WTC11 (cell line): Measurements from ENCODE around the gene C2orf76. TPM values are rescaled to one million over a fixed set of nuclear protein-coding genes. Genes with fewer than 3 reads are reported as not detected.

ENCODE experiments used
- ATAC-seq: fragments of 200-7000 bp; cut with Tn5 transposase; 2 replicates; pipeline ENCODE4 v1.10.0; 2021; ENCODE audit warnings: mild to moderate bottlenecking, moderate library complexity
- CTCF ChIA-PET: fragments of 300-600 bp; sonication (Branson Sonifier 250); formaldehyde crosslinking; loops from one replicate; lab custom pipeline; 2021; ENCODE audit warnings: antibody characterized with exemption; lab: Charles Lee
- POLR2A ChIA-PET: fragments of 350-600 bp; sonication (Branson Sonifier 250); formaldehyde crosslinking; loops from one replicate; lab custom pipeline; 2021; ENCODE audit warnings: antibody characterized with exemption; lab: Charles Lee
- DNase-seq: peaks from one replicate; pipeline ENCODE4 v3.0.0; 2021; ENCODE audit warnings: low spot score
- H3K27ac Mint-ChIP-seq: 2 replicates; pipeline ENCODE4 v1.8.0; 2021; ENCODE audit warnings: mixed read lengths
- H3K27me3 Mint-ChIP-seq: 2 replicates; pipeline ENCODE4 v1.8.0; 2021; ENCODE audit warnings: low read depth, mild to moderate bottlenecking, moderate library complexity, mixed read lengths
- H3K36me3 Mint-ChIP-seq: 2 replicates; pipeline ENCODE4 v1.8.0; 2021; ENCODE audit warnings: mixed read lengths
- H3K4me1 Mint-ChIP-seq: 2 replicates; pipeline ENCODE4 v1.8.0; 2022; ENCODE audit warnings: mixed read lengths
- H3K4me3 Mint-ChIP-seq: 2 replicates; pipeline ENCODE4 v1.8.0; 2021; ENCODE audit warnings: mild to moderate bottlenecking, moderate library complexity, mixed read lengths
- H3K9me3 Mint-ChIP-seq: 2 replicates; pipeline ENCODE4 v1.8.0; 2021; ENCODE audit warnings: mixed read lengths
- ELF4 ChIP-seq: sonication (generic); formaldehyde crosslinking; IDR thresholded peaks from 2 replicates; pipeline ENCODE4 v1.8.1; 2022; ENCODE audit warnings: low read depth, mild to moderate bottlenecking, moderate library complexity, missing genetic modification reagents
- EMX1 ChIP-seq: fragments of 250-450 bp; sonication (Bioruptor Pico); IDR thresholded peaks from 2 replicates; pipeline ENCODE4 v1.8.0; 2021; ENCODE audit warnings: mild to moderate bottlenecking
- ETV6 ChIP-seq: sonication (generic); formaldehyde crosslinking; IDR thresholded peaks from 2 replicates; pipeline ENCODE4 v1.8.1; 2022; ENCODE audit warnings: mild to moderate bottlenecking, missing genetic modification reagents
- FOXJ3 ChIP-seq: sonication (generic); formaldehyde crosslinking; IDR thresholded peaks from 2 replicates; pipeline ENCODE4 v1.9.0; 2021; ENCODE audit warnings: missing genetic modification reagents, mild to moderate bottlenecking, borderline replicate concordance
- GABPB1 ChIP-seq: sonication (generic); formaldehyde crosslinking; IDR thresholded peaks from 2 replicates; pipeline ENCODE4 v1.8.1; 2023; ENCODE audit warnings: mild to moderate bottlenecking, missing genetic modification reagents
- GTF2I ChIP-seq: fragments of 250-450 bp; sonication (Bioruptor Pico); conservative IDR thresholded peaks from 2 replicates; pipeline ENCODE4 v1.4.0; 2021; ENCODE audit warnings: mild to moderate bottlenecking
- JUN ChIP-seq: sonication (generic); formaldehyde crosslinking; IDR thresholded peaks from 2 replicates; pipeline ENCODE4 v1.8.0; 2023; ENCODE audit warnings: mild to moderate bottlenecking, missing genetic modification reagents
- KAT7 ChIP-seq: sonication (generic); formaldehyde crosslinking; IDR thresholded peaks from 2 replicates; pipeline ENCODE4 v1.8.1; 2023; ENCODE audit warnings: missing genetic modification reagents, mild to moderate bottlenecking, borderline replicate concordance
- NFE2L1 ChIP-seq: sonication (generic); formaldehyde crosslinking; IDR thresholded peaks from 2 replicates; pipeline ENCODE4 v1.8.1; 2023; ENCODE audit warnings: missing genetic modification reagents
- NFYB ChIP-seq: sonication (generic); formaldehyde crosslinking; conservative IDR thresholded peaks from 2 replicates; pipeline ENCODE4 v1.8.0; 2022; ENCODE audit warnings: low read depth, missing genetic modification reagents
- NR1H2 ChIP-seq: sonication (generic); formaldehyde crosslinking; IDR thresholded peaks from 2 replicates; pipeline ENCODE4 v1.9.0; 2021; ENCODE audit warnings: mild to moderate bottlenecking, moderate library complexity, missing genetic modification reagents
- PRRX2 ChIP-seq: fragments of 250-450 bp; sonication (Bioruptor Pico); IDR thresholded peaks from 2 replicates; pipeline ENCODE4 v1.8.0; 2021; ENCODE audit warnings: mild to moderate bottlenecking
- SMAD4 ChIP-seq: sonication (generic); formaldehyde crosslinking; IDR thresholded peaks from 2 replicates; pipeline ENCODE4 v1.8.0; 2022; ENCODE audit warnings: mild to moderate bottlenecking, missing genetic modification reagents
- SP1 ChIP-seq: sonication (generic); formaldehyde crosslinking; conservative IDR thresholded peaks from 2 replicates; pipeline ENCODE4 v1.8.1; 2022; ENCODE audit warnings: missing genetic modification reagents
- TP53 ChIP-seq: sonication (generic); formaldehyde crosslinking; IDR thresholded peaks from 2 replicates; pipeline ENCODE4 v1.8.1; 2023; ENCODE audit warnings: mild to moderate bottlenecking, missing genetic modification reagents
- ZNF396 ChIP-seq: fragments of 250-450 bp; sonication (Bioruptor Pico); IDR thresholded peaks from 2 replicates; pipeline ENCODE4 v1.8.0; 2021; ENCODE audit warnings: mild to moderate bottlenecking, moderate library complexity, borderline replicate concordance
- total RNA-seq: library from RNA; stranded (reverse); gene quantifications from 3 replicates; pipeline ENCODE4 v1.2.3, GENCODE V29; 2021
- TF ChIP-seq, protein P1 (sequence below): sonication (generic); formaldehyde crosslinking; IDR thresholded peaks from 2 replicates; pipeline ENCODE4 v1.8.0; 2022; ENCODE audit warnings: mild to moderate bottlenecking, missing genetic modification reagents
- TF ChIP-seq, protein P2 (sequence below): sonication (generic); formaldehyde crosslinking; conservative IDR thresholded peaks from 2 replicates; pipeline ENCODE4 v1.8.1; 2022; ENCODE audit warnings: mild to moderate bottlenecking, missing genetic modification reagents
- TF ChIP-seq, protein P3 (sequence below): sonication (generic); formaldehyde crosslinking; IDR thresholded peaks from 2 replicates; pipeline ENCODE4 v1.8.1; 2023; ENCODE audit warnings: mild to moderate bottlenecking, missing genetic modification reagents, moderate library complexity
- TF ChIP-seq, protein P4 (sequence below): sonication (generic); formaldehyde crosslinking; IDR thresholded peaks from 2 replicates; pipeline ENCODE4 v1.8.0; 2022; ENCODE audit warnings: mild to moderate bottlenecking, missing genetic modification reagents
- TF ChIP-seq, protein P5 (sequence below): sonication (generic); formaldehyde crosslinking; IDR thresholded peaks from 2 replicates; pipeline ENCODE4 v1.8.0; 2022; ENCODE audit warnings: missing genetic modification reagents
- TF ChIP-seq, protein P6 (sequence below): fragments of 200-600 bp; IDR thresholded peaks from 2 replicates; pipeline ENCODE4 v1.8.0; 2022; ENCODE audit warnings: antibody characterized with exemption

Gene C2orf76
- total RNA-seq, 1 experiment from 2014 or later = 4.4 TPM

DNA sequence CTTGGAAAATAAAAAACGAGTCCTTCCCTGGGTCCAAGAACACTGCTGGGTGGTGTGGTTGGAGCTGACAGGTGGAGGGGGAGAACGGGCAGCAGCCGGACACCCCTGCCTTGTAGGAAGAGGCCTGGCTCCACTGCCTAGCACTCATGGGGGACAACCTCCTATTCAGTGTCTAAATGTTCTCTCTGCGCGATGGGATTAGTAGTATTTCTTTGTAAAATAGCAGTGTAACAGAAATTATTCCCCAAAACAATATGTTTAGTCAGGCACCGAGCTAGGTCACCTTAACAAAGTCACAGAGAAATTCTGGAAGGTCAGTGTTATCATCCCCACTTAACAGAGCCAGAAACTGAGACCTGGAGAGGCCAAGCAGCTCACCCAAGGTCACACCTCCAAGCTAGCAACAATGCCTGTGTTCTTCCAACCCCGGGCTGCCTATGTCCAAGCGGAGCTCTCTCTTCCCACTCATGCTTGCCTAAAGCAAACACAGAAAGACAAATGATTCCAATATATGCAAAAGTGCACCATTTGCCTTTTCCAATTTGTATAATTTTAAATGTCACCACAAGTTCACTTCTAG lies 75.0 kb downstream of the C2orf76 start:
- TF ChIP-seq GABPB1 = no peak
- no peak for TF ChIP-seq PRRX2 (CRISPR knock-in tag)
- TF ChIP-seq, protein P1, sequence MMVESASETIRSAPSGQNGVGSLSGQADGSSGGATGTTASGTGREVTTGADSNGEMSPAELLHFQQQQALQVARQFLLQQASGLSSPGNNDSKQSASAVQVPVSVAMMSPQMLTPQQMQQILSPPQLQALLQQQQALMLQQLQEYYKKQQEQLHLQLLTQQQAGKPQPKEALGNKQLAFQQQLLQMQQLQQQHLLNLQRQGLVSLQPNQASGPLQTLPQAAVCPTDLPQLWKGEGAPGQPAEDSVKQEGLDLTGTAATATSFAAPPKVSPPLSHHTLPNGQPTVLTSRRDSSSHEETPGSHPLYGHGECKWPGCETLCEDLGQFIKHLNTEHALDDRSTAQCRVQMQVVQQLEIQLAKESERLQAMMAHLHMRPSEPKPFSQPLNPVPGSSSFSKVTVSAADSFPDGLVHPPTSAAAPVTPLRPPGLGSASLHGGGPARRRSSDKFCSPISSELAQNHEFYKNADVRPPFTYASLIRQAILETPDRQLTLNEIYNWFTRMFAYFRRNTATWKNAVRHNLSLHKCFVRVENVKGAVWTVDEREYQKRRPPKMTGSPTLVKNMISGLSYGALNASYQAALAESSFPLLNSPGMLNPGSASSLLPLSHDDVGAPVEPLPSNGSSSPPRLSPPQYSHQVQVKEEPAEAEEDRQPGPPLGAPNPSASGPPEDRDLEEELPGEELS (CRISPR knock-in tag) = no peak
- TF ChIP-seq JUN (CRISPR knock-in tag) = no peak
- no peak for TF ChIP-seq FOXJ3 (CRISPR knock-in tag)
- no peak for TF ChIP-seq ZNF396 (CRISPR knock-in tag)
- TF ChIP-seq NFE2L1 (CRISPR knock-in tag) = no peak
- TF ChIP-seq ETV6 (CRISPR knock-in tag) = no peak
- TF ChIP-seq SMAD4 (CRISPR knock-in tag) = no peak
- TF ChIP-seq EMX1 (CRISPR knock-in tag) = no peak
- TF ChIP-seq KAT7 = no peak
- no peak for TF ChIP-seq NFYB (CRISPR knock-in tag)
- no peak for TF ChIP-seq ELF4
- TF ChIP-seq, protein P2, sequence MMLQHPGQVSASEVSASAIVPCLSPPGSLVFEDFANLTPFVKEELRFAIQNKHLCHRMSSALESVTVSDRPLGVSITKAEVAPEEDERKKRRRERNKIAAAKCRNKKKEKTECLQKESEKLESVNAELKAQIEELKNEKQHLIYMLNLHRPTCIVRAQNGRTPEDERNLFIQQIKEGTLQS (CRISPR knock-in tag) = no peak
- TF ChIP-seq, all 79 proteins: peak for 0
- DNase-seq = no peak
- H3K36me3 Mint-ChIP-seq = no peaks in the 10 kb centered on the region
- H3K27ac Mint-ChIP-seq = no peak overlapping the region
- peaks cover 13% of the 10 kb centered on the region for H3K4me1 Mint-ChIP-seq
- POLR2A ChIA-PET = no interaction called here
- no peak for ATAC-seq
- no peaks in the 10 kb centered on the region for H3K9me3 Mint-ChIP-seq
- CTCF ChIA-PET = interaction anchor here (0.6 to 2.1 kb wide), 45 partner anchors 9 to 410 kb away, joined by 3 to 21 read pairs (median 4); partner anchors contain the start of gene DBI
- no peaks in the 10 kb centered on the region for H3K27me3 Mint-ChIP-seq
- H3K4me3 Mint-ChIP-seq = no peak overlapping the region

DNA sequence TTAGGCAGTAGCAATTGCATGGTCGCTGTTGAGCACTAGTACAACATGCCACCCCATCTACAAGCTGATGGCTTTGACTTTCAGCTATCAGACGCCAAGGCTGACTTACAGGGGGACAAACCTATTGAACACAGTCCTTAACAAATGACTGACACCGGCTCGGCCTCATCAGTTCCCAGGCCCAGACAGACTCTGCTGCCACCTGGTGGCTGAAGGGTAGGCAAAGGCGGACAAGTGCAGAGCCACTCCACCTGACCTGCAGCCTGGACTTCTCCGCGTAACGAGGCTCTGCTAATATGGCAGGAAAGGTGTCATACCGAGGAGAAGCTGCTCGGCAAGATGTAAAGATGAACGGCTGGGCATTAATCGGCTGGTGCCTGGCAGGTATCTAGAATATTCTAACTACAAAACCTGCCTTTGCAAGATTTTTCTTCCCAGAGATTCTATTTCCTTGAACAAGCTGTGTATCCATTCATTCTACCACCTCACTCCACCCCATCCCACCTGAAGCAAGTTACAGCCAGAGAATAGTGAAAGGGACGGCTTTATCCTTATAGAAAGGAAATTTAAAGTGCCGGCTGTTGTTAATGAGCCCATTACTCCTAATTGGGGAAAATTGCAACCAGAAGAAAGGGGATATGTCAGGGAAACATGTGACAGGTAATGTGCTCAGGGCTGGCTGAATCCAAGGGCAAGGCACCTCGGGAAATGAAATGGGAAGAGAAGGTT lies 75.6 kb downstream of the C2orf76 start:
- Mint-ChIP-seq H3K4me1 (peaks cover 13% of the 10 kb centered on the region), H3K27me3 (no peaks in the 10 kb centered on the region), H3K27ac (no peak overlapping the region), H3K36me3 (no peaks in the 10 kb centered on the region), H3K4me3 (no peak overlapping the region), H3K9me3 (no peaks in the 10 kb centered on the region)
- ChIA-PET POLR2A (no interaction called here), CTCF (interaction anchor here (0.6 to 2.1 kb wide), 44 partner anchors 8 to 410 kb away, joined by 3 to 21 read pairs (median 4); partner anchors contain the start of gene DBI)
- TF ChIP-seq, protein P3, sequence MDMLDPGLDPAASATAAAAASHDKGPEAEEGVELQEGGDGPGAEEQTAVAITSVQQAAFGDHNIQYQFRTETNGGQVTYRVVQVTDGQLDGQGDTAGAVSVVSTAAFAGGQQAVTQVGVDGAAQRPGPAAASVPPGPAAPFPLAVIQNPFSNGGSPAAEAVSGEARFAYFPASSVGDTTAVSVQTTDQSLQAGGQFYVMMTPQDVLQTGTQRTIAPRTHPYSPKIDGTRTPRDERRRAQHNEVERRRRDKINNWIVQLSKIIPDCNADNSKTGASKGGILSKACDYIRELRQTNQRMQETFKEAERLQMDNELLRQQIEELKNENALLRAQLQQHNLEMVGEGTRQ (CRISPR knock-in tag) = peak; percentile 58
- TF ChIP-seq TP53 (CRISPR knock-in tag) = 0 out of 2 replicates have a peak, but pooled peaks have one; percentile 36
- TF ChIP-seq ETV6 (CRISPR knock-in tag) = no peak
- TF ChIP-seq, protein P4, sequence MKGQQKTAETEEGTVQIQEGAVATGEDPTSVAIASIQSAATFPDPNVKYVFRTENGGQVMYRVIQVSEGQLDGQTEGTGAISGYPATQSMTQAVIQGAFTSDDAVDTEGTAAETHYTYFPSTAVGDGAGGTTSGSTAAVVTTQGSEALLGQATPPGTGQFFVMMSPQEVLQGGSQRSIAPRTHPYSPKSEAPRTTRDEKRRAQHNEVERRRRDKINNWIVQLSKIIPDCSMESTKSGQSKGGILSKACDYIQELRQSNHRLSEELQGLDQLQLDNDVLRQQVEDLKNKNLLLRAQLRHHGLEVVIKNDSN (CRISPR knock-in tag) = peak; percentile 56; the same call in 1 of the 2 replicates
- TF ChIP-seq, protein P5, sequence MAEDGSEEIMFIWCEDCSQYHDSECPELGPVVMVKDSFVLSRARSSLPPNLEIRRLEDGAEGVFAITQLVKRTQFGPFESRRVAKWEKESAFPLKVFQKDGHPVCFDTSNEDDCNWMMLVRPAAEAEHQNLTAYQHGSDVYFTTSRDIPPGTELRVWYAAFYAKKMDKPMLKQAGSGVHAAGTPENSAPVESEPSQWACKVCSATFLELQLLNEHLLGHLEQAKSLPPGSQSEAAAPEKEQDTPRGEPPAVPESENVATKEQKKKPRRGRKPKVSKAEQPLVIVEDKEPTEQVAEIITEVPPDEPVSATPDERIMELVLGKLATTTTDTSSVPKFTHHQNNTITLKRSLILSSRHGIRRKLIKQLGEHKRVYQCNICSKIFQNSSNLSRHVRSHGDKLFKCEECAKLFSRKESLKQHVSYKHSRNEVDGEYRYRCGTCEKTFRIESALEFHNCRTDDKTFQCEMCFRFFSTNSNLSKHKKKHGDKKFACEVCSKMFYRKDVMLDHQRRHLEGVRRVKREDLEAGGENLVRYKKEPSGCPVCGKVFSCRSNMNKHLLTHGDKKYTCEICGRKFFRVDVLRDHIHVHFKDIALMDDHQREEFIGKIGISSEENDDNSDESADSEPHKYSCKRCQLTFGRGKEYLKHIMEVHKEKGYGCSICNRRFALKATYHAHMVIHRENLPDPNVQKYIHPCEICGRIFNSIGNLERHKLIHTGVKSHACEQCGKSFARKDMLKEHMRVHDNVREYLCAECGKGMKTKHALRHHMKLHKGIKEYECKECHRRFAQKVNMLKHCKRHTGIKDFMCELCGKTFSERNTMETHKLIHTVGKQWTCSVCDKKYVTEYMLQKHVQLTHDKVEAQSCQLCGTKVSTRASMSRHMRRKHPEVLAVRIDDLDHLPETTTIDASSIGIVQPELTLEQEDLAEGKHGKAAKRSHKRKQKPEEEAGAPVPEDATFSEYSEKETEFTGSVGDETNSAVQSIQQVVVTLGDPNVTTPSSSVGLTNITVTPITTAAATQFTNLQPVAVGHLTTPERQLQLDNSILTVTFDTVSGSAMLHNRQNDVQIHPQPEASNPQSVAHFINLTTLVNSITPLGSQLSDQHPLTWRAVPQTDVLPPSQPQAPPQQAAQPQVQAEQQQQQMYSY (CRISPR knock-in tag) = no peak
- TF ChIP-seq NR1H2 (CRISPR knock-in tag) = no peak
- TF ChIP-seq, protein P6, sequence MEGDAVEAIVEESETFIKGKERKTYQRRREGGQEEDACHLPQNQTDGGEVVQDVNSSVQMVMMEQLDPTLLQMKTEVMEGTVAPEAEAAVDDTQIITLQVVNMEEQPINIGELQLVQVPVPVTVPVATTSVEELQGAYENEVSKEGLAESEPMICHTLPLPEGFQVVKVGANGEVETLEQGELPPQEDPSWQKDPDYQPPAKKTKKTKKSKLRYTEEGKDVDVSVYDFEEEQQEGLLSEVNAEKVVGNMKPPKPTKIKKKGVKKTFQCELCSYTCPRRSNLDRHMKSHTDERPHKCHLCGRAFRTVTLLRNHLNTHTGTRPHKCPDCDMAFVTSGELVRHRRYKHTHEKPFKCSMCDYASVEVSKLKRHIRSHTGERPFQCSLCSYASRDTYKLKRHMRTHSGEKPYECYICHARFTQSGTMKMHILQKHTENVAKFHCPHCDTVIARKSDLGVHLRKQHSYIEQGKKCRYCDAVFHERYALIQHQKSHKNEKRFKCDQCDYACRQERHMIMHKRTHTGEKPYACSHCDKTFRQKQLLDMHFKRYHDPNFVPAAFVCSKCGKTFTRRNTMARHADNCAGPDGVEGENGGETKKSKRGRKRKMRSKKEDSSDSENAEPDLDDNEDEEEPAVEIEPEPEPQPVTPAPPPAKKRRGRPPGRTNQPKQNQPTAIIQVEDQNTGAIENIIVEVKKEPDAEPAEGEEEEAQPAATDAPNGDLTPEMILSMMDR = peak; percentile 73
- TF ChIP-seq SP1 (CRISPR knock-in tag) = 0 out of 2 replicates have a peak, but pooled peaks have one; percentile 29
- no peak for TF ChIP-seq GTF2I (CRISPR knock-in tag)
- ATAC-seq (peak; percentile 99), DNase-seq (peak; percentile 90)
